HS-5 (cell line): ENCODE data around the gene POC1A.
A peak's percentile ranks its signal among the peaks of the same experiment; 100 is the strongest.

ENCODE experiments used
- DNase-seq: peaks from one replicate; pipeline ENCODE4 v3.0.0-alpha.2; 2012; ENCODE audit warnings: low read depth

The POC1A gene

GRCh38 chr3:52128118-52128683 lies 26.0 kb downstream of the POC1A start:
- peak; percentile 18 for DNase-seq

DNA sequence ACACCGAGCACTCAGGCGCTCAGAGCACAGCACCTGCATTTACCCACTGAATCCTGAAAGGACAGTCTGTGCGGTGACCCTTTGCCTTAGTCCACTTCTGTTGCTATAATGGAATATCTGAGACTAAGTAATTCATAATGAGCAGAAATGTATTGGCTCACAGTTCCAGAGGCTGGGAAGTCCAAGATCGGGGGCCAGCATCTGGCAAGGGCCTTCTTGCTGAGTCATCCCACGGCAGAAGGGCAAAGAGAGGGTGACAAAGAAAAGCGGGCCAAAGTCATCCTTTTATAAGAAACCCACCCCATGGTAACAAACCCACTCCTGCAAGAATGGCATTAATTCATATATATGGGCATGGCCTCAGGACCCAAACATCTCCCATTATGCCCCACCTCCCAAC lies 27.7 kb downstream of the POC1A start:
- DNase-seq, result no peak

GRCh38 chr3:52126036-52126435 lies 28.2 kb downstream of the POC1A start:
- no peak for DNase-seq

GRCh38 chr3:52124766-52125165 lies 29.5 kb downstream of the POC1A start:
- DNase-seq, result no peak

DNA sequence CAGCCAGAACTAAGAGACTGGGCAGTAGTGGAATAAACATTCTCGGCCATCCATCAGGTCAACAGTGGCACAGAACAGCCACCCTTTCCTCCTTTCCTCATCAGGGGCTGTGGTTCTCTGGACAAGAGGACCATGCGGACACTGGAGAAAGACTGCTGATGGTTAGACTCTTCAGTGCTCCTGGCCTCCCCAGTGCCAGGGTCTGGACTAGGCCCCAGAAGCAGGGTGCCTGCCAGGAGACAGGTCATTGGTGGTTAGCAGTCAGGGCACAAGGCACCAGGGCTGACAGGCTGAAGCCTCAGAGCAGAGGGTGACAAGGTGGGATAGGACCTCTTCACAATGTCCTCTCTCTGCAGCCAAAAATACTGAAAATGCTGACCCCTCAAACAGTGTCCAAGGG lies 30.1 kb downstream of the POC1A start:
- DNase-seq, result no peak

- DNase-seq, result no peak
These were observed 31.0 kb downstream of the POC1A start for GRCh38 chr3:52123106-52123725.

- DNase-seq, result no peak
These were observed 31.7 kb downstream of the POC1A start for GRCh38 chr3:52122491-52122890.

GRCh38 chr3:52121813-52122212 lies 32.4 kb downstream of the POC1A start:
- no peak for DNase-seq

DNA sequence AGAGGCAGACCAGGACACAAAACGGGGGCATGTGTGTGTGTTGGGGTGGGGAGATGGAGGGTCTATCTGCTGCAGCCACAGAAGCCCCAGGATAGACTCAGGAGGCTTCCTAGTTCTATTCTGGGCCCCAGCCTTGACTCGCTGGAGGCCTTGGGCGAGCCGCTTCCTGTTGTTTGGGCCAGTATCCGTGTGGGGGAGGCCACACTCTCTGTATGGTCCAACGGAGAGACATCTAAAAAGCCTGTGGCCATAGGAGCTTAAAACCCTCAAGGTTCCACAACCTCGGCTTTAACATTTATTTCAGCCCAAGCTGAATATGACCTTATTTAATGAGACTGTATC lies 32.8 kb downstream of the POC1A start:
- no peak for DNase-seq

GRCh38 chr3:52120556-52121463 lies 33.4 kb downstream of the POC1A start:
- DNase-seq, result no peak

- no peak for DNase-seq
These were observed 34.4 kb downstream of the POC1A start for GRCh38 chr3:52119826-52120225.

- DNase-seq, result no peak
These were observed 35.1 kb downstream of the POC1A start for GRCh38 chr3:52119099-52119498.

GRCh38 chr3:52118156-52118875 lies 35.9 kb downstream of the POC1A start:
- no peak for DNase-seq

DNA sequence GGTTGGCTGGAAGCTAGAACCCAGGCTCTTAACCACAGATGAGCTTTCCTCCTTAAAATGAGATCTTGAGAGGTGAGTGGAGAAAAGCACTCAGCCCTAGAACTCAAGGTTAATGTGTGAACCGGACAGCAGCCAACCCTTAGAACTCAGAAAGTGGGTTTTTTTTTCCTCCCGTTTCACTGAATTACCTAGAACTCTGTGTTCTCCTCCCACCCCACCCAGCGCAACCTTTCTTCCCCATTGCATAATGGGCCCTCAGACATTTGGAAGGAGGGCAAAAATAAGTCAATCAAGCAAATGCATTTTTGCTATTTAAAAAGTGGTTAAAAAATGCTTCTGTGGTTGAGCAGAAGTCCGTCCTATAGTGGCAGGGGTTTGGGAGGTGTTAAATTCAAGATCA lies 36.7 kb downstream of the POC1A start:
- DNase-seq, result no peak

DNA sequence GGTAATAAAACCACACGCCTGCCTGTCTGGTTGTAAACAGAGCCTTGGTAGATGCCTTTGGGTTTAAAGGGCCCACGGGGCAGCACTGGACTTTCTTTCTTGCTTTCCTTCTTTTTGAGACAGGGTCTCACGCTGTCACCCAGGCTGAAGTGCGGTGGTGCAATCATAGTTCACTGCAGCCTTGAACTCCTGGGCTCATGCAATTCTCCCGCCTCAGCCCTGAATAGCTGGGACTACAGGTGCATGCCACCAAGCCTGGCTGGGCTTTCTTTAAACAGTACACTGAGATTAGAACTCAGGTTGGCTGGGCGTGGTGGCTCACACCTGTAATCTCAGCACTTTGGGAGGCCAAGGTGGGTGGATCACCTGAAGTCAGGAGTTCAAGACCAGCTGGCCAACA lies 42.2 kb downstream of the POC1A start:
- DNase-seq, result no peak

DNA sequence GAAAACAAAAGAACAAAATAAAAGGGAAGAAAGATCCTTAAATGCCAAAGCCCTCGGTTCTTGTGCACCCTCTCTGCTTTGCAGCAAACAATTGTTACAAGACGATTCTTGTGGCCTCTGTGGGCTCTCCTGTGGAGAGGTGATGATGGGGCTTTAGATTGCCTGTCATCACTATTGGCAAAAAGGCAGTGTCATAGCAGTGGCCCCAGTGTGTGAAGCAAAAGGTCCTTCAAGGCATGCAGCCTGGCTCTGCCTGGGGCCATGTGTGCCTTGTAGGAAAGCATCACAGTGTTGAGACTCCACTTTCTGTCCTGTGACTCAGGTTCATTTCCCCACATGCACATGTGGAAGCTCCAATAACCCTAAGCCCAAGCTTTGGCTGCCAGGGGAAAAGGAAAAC lies 43.7 kb downstream of the POC1A start:
- no peak for DNase-seq

- no peak for DNase-seq
These were observed 44.5 kb downstream of the POC1A start for GRCh38 chr3:52109611-52110301.

DNA sequence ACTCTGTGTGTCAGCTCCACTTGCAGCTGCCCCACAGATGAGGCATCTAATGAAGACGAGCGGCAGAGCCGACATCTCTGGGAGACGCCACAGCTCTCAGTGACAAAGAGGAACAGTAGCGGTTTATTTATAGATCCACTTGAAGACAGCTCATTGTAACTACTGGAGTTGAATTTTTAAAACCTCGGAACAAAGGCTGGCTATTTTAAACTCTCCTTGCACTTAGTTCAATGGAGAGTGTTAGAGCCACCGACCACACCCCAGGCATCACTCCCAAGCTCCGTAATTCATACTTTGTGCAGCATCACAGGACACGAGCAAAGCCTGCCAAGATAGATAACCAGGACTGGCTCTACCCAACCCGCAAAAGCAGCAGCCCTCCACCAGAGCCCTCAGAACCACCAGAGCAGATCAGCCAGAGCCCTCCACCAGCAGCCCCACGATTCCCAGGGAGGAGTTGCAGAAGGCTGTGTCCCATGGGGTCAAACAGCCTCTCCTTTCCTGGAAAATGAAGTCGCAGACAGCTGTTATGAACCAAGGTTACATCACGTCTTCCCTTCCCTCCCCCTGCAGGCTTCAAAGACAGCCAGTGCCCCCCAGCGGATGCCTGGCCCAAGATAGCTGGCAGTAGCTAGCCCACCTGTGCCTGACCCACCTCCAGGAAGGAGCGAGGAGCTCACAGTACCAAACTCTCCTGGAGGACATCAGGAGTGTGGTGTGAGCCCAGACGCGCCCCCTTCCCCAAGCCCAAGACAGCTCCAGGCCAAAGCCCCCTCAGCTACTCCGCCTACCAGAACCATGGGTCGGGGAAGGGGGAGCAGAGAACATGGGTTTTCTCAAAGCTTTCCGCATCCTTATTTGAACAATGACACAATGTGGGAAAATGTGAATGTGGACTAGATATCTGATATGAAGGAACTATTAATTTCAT lies 45.7 kb downstream of the POC1A start:
- DNase-seq, result no peak

DNA sequence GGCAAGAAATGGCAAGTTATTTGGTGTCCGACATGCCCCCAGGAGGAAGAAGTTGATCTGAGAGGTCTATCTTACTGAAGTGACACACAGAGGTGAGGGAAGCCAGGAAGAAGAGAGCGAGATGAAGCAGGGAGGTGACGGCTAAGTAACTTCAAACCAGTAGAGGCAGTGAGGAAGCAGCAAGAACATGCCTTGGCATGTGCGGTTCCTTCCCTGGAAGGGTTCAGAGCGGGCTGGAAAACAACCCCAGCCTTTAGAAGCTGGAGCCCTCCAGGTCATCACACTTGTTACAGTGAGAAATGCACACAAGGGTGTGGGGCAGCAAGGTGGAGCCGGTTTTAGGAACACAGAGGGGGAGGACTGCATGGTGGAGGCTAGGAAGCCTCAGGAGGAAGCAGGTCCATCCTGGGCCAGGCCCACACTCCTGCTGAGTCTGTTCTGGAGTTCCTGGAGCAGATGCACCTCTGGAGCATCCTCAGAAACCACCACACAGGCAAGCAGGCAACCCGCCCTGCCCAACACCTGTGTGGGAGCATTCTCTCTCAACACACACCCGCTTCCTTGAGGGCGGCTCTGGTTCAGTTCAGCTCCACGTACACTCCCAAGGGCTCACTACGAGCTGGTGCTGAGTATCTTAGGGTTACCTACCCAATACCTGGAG lies 47.1 kb downstream of the POC1A start:
- no peak for DNase-seq
